GM12864 (cell line): ENCODE data around the gene OGA.
"Not testable (repeated sequence)": the region's sequence is repeated elsewhere in the genome, so short reads cannot be mapped to it uniquely, and the experiment has no call there.

Source experiments
- DNase-seq: peaks from one replicate; pipeline ENCODE4 v3.0.0-alpha.2; 2011; ENCODE audit warnings: low read depth
- H3K4me3 ChIP-seq: 2 replicates; pipeline ENCODE4 v1.5.1; 2011; ENCODE audit warnings: mild to moderate bottlenecking, low read depth, low read length, control low read depth
- TF ChIP-seq, protein P1 (sequence below): IDR thresholded peaks from 2 replicates; pipeline ENCODE4 v1.5.1; 2011; ENCODE audit warnings: low read depth, mild to moderate bottlenecking, moderate library complexity, low read length, control low read depth, inconsistent platforms; ENCODE audit errors: missing control alignments

The OGA gene

GRCh38 chr10:101807158-101807557, 11.1 kb downstream of the OGA start:
- no peak overlapping the region for H3K4me3 ChIP-seq
- TF ChIP-seq, protein P1, sequence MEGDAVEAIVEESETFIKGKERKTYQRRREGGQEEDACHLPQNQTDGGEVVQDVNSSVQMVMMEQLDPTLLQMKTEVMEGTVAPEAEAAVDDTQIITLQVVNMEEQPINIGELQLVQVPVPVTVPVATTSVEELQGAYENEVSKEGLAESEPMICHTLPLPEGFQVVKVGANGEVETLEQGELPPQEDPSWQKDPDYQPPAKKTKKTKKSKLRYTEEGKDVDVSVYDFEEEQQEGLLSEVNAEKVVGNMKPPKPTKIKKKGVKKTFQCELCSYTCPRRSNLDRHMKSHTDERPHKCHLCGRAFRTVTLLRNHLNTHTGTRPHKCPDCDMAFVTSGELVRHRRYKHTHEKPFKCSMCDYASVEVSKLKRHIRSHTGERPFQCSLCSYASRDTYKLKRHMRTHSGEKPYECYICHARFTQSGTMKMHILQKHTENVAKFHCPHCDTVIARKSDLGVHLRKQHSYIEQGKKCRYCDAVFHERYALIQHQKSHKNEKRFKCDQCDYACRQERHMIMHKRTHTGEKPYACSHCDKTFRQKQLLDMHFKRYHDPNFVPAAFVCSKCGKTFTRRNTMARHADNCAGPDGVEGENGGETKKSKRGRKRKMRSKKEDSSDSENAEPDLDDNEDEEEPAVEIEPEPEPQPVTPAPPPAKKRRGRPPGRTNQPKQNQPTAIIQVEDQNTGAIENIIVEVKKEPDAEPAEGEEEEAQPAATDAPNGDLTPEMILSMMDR = no peak
- DNase-seq = no peak

DNA sequence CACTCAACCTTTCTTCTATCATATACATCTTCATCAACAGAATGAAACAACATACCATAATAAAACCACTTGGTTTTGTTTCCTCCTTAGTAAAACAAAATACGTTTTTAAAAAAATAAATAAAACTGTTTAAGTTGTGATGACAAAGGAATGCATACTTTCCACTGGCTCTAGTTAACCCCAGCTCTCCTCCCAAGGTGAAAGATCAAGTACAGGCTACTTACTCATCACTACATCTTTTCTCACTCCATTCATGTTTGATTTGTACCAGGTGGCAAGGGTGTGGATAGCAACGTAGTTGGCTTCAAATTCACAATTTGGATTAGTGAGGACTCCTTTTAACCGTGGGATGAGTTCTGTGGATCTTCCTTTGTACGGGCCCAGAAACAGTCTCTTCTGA, 14.7 kb downstream of the OGA start:
- no peak overlapping the region for H3K4me3 ChIP-seq
- TF ChIP-seq, protein P1 = no peak
- DNase-seq = no peak

DNA sequence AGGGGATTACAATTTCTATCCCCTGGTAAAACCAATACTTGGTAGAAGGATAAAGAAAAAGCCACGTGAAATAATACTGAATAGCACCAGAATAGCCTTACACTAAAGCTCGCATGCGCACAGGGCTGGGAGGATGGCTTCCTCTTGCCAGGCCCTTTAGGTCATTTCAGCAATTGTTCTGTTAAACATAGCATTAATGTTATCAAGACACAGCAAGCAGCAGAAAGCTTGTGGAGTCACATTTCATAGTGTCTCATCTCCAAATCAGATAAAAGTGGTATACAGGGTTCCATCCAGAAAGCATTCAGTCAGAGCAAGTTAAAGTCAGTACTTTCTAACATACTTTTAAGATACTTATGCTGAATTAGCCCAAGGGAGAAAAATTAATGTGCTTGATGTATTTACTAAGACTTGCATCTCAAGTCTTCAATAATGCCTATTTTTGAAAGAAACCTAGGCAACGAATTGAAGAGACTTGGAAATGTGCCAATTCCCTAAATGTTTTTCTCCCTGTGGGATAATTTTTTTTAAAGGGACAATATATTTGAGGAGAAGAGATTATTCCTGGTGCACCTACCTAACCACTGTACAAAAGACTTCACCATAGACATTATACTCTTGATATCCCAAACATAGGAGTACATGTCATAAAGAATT, 20.7 kb downstream of the OGA start:
- no peak overlapping the region for H3K4me3 ChIP-seq
- TF ChIP-seq, protein P1 = no peak
- no peak for DNase-seq

- TF ChIP-seq, protein P1 = no peak
- H3K4me3 ChIP-seq = no peak overlapping the region
- DNase-seq = no peak
Observed at GRCh38 chr10:101793526-101793925, 24.7 kb downstream of the OGA start.

GRCh38 chr10:101789686-101790085, 28.6 kb downstream of the OGA start:
- no peak for DNase-seq

DNA sequence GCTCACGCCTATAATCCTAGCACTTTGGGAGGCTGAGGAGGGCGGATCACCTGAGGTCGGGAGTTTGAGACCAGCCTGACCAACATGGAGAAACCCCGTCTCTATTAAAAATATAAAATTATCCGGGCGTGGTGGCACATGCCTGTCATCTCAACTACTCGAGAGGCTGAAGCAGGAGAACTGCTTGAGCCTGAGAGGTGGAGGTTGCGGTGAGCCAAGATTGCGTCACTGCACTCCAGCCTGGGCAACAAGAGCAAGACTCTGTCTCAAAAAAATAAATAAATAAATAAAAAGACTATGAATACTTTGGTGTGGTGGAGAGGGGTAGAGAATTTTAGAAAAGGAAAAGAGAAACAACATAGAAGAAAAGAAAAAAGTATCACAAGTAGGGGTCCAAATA, 29.0 kb downstream of the OGA start:
- H3K4me3 ChIP-seq, DNase-seq: not testable (repeated sequence)

More at GRCh38 chr10:101789686-101790085, 28.6 kb downstream of the OGA start:
- TF ChIP-seq, protein P1 = no peak
- no peak overlapping the region for H3K4me3 ChIP-seq

DNA sequence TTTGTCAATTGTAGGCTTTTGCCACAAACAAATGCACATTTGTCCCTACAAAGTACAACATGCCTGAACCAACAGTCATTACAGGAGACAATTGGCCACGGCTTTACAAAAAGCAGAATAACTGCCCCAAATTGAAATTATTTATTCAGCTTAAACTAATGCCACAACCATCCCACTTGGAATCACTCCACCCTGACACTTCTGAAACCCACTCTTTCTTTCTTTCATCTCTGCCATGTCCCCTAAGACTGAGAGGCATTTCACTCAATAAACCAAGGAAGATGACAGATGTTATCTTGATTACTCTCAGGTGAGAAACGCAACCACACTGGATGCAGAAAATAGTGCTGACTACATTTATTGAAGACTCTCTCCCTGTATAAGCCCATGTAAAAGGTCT, 32.4 kb downstream of the OGA start:
- DNase-seq = no peak
- no peak overlapping the region for H3K4me3 ChIP-seq
- TF ChIP-seq, protein P1 = no peak
